Activated naive CD8-positive, alpha-beta T cell treated with anti-CD3 and anti-CD28 coated beads for 36 hours (primary cell): ENCODE data around the gene MPP2. TPM values are rescaled to one million over a fixed set of nuclear protein-coding genes. Genes with fewer than 3 reads are reported as not detected.
A peak's percentile ranks its signal among the peaks of the same experiment; 100 is the strongest.

Experiments
- DNase-seq: peaks from one replicate; pipeline ENCODE4 v3.0.0; 2021
- H3K27ac Mint-ChIP-seq: one replicate; pipeline ENCODE4 v1.8.0; 2022; ENCODE audit warnings: mild to moderate bottlenecking, moderate library complexity, mixed read lengths
- H3K27me3 Mint-ChIP-seq: one replicate; pipeline ENCODE4 v1.8.0; 2022; ENCODE audit warnings: mild to moderate bottlenecking, mixed read lengths
- H3K36me3 Mint-ChIP-seq: one replicate; pipeline ENCODE4 v1.8.0; 2021; ENCODE audit warnings: mild to moderate bottlenecking, mixed read lengths
- H3K4me1 Mint-ChIP-seq: one replicate; pipeline ENCODE4 v1.8.0; 2021; ENCODE audit warnings: mixed read lengths
- H3K4me3 Mint-ChIP-seq: one replicate; pipeline ENCODE4 v1.8.0; 2022; ENCODE audit warnings: mild to moderate bottlenecking, moderate library complexity, mixed read lengths
- H3K9me3 Mint-ChIP-seq: one replicate; pipeline ENCODE4 v1.8.0; 2022; ENCODE audit warnings: mixed read lengths
- total RNA-seq, 2 experiments: library from RNA; stranded (reverse); gene quantifications; one replicate each; pipeline ENCODE4 v1.2.3, GENCODE V29; 2021

MPP2 gene
- total RNA-seq, 2 experiments from 2014 or later = 5.2 to 6.5 TPM

- no peak overlapping the region for H3K4me3 Mint-ChIP-seq
- DNase-seq = no peak
- H3K4me1 Mint-ChIP-seq = no peaks in the 10 kb centered on the region
- no peaks in the 10 kb centered on the region for H3K36me3 Mint-ChIP-seq
- no peaks in the 10 kb centered on the region for H3K9me3 Mint-ChIP-seq
- peaks cover 46% of the 10 kb centered on the region for H3K27me3 Mint-ChIP-seq
- H3K27ac Mint-ChIP-seq = no peak overlapping the region
These were observed 66.1 kb downstream of the MPP2 start for GRCh38 chr17:43841282-43841681.

- no peaks in the 10 kb centered on the region for H3K4me1 Mint-ChIP-seq
- peaks cover 46% of the 10 kb centered on the region for H3K27me3 Mint-ChIP-seq
- no peaks in the 10 kb centered on the region for H3K36me3 Mint-ChIP-seq
- no peak for DNase-seq
- no peaks in the 10 kb centered on the region for H3K9me3 Mint-ChIP-seq
- no peak overlapping the region for H3K27ac Mint-ChIP-seq
- no peak overlapping the region for H3K4me3 Mint-ChIP-seq
These were observed 66.5 kb downstream of the MPP2 start for GRCh38 chr17:43840814-43841213.

- Mint-ChIP-seq H3K27me3 (peaks cover 49% of the 10 kb centered on the region), H3K36me3 (no peaks in the 10 kb centered on the region), H3K27ac (no peak overlapping the region), H3K4me1 (no peaks in the 10 kb centered on the region), H3K4me3 (no peak overlapping the region), H3K9me3 (no peaks in the 10 kb centered on the region)
- no peak for DNase-seq
These were observed 67.6 kb downstream of the MPP2 start for GRCh38 chr17:43839670-43840108.

GRCh38 chr17:43834106-43834505 is 73.2 kb downstream of the MPP2 start:
- Mint-ChIP-seq H3K9me3 (no peaks in the 10 kb centered on the region), H3K4me3 (no peak overlapping the region), H3K36me3 (no peaks in the 10 kb centered on the region), H3K27me3 (peaks cover 62% of the 10 kb centered on the region), H3K4me1 (peaks cover 11% of the 10 kb centered on the region), H3K27ac (no peak overlapping the region)
- DNase-seq = no peak

- peak within 1 kb of the TSS; percentile 74 for H3K4me3 Mint-ChIP-seq
- H3K36me3 Mint-ChIP-seq = no peaks in the 10 kb centered on the region
- H3K27me3 Mint-ChIP-seq = peaks cover 58% of the 10 kb centered on the region
- peak; percentile 63 for DNase-seq
- H3K27ac Mint-ChIP-seq = no peak within 1 kb of the TSS
- H3K4me1 Mint-ChIP-seq = peaks cover 11% of the 10 kb centered on the region
- no peaks in the 10 kb centered on the region for H3K9me3 Mint-ChIP-seq
These were observed 74.1 kb downstream of the MPP2 start, which contains the start of gene MPP3 for GRCh38 chr17:43832976-43833829. Gene MPP3 (minus strand): TSS chr17:43833146. CDS start chr17:43831906, 1,240 bp downstream.

- DNase-seq = peak; percentile 11
- Mint-ChIP-seq H3K27ac (no peak overlapping the region), H3K27me3 (peaks cover 54% of the 10 kb centered on the region), H3K9me3 (no peaks in the 10 kb centered on the region), H3K4me3 (peak overlapping the region; percentile 73), H3K36me3 (no peaks in the 10 kb centered on the region), H3K4me1 (peaks cover 11% of the 10 kb centered on the region)
These were observed 75.0 kb downstream of the MPP2 start for GRCh38 chr17:43832168-43832975.

- no peaks in the 10 kb centered on the region for H3K36me3 Mint-ChIP-seq
- peak overlapping the region; percentile 49 for H3K4me3 Mint-ChIP-seq
- H3K9me3 Mint-ChIP-seq = no peaks in the 10 kb centered on the region
- no peak overlapping the region for H3K27ac Mint-ChIP-seq
- H3K27me3 Mint-ChIP-seq = peaks cover 51% of the 10 kb centered on the region
- H3K4me1 Mint-ChIP-seq = peaks cover 11% of the 10 kb centered on the region
- DNase-seq = no peak
These were observed 75.7 kb downstream of the MPP2 start for GRCh38 chr17:43831633-43832032.

DNA sequence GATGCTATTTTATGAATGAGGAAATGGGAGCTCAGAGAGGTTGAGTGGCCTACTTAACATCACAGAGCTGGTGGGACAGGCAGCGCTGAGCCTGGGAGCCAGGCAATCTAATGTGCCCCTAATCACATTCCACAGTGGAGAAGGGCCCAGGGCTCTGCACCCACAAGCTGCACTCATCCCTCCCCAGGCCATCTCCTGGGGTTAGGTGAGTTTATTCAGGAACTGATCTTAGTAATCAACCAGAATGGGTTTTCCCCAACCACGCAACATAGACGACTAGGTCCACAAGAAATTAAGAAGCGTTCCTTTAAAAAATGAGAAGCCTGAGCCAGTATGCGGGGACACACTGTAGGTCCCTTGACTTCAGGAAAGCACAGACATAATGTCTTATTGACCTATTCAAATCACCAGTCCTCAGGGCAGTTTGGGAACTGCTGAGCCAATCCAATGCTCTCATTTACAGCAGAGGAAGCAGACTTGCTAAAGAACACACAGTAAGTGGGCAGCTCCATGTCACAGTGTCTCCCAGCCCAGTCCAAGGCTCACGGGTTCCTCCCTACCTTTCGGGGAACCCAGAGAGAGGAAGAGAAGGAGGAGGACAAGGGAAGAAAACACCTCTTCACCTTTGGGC is 76.7 kb downstream of the MPP2 start:
- H3K9me3 Mint-ChIP-seq = no peaks in the 10 kb centered on the region
- no peak overlapping the region for H3K27ac Mint-ChIP-seq
- H3K4me1 Mint-ChIP-seq = peaks cover 11% of the 10 kb centered on the region
- peak overlapping the region; percentile 16 for H3K4me3 Mint-ChIP-seq
- H3K27me3 Mint-ChIP-seq = peaks cover 43% of the 10 kb centered on the region
- no peak for DNase-seq
- no peaks in the 10 kb centered on the region for H3K36me3 Mint-ChIP-seq

GRCh38 chr17:43829738-43830137 is 77.6 kb downstream of the MPP2 start:
- no peaks in the 10 kb centered on the region for H3K36me3 Mint-ChIP-seq
- H3K9me3 Mint-ChIP-seq = no peaks in the 10 kb centered on the region
- no peak overlapping the region for H3K4me3 Mint-ChIP-seq
- DNase-seq = no peak
- H3K4me1 Mint-ChIP-seq = peaks cover 11% of the 10 kb centered on the region
- H3K27me3 Mint-ChIP-seq = peaks cover 34% of the 10 kb centered on the region
- no peak overlapping the region for H3K27ac Mint-ChIP-seq

GRCh38 chr17:43827596-43827995 is 79.7 kb downstream of the MPP2 start:
- peaks cover 19% of the 10 kb centered on the region for H3K27me3 Mint-ChIP-seq
- H3K27ac Mint-ChIP-seq = no peak overlapping the region
- H3K9me3 Mint-ChIP-seq = no peaks in the 10 kb centered on the region
- H3K36me3 Mint-ChIP-seq = no peaks in the 10 kb centered on the region
- no peak overlapping the region for H3K4me3 Mint-ChIP-seq
- peaks cover 6% of the 10 kb centered on the region for H3K4me1 Mint-ChIP-seq
- no peak for DNase-seq

- Mint-ChIP-seq H3K27me3 (peaks cover 7% of the 10 kb centered on the region), H3K27ac (no peak overlapping the region), H3K4me1 (peaks cover 6% of the 10 kb centered on the region), H3K36me3 (no peaks in the 10 kb centered on the region), H3K4me3 (no peak overlapping the region), H3K9me3 (no peaks in the 10 kb centered on the region)
- no peak for DNase-seq
These were observed 81.1 kb downstream of the MPP2 start for GRCh38 chr17:43826206-43826605.

DNA sequence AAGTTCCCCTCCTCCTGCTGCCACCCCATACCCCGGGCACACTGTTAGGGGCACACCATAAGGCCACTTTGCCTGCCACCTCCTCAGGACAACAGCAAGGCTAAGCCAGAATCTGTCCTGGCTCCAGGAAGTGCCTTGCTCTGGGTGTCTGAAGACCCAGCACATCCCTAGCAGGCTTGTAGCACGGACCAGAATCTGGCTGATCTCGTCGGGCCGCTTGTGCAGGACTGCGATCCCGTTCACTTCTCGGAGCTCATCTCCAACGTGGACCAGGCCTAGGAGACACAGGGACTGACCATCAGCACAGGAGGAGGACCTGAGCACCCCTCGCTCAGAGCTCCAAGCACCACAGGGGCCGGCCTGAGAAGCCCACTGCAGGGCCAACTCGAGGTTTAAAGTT is 81.8 kb downstream of the MPP2 start:
- DNase-seq = no peak
- Mint-ChIP-seq H3K36me3 (no peaks in the 10 kb centered on the region), H3K4me1 (peaks cover 2% of the 10 kb centered on the region), H3K27ac (no peak overlapping the region), H3K27me3 (peaks cover under 1% of the 10 kb centered on the region), H3K4me3 (no peak overlapping the region), H3K9me3 (no peaks in the 10 kb centered on the region)
